Transverse colon (tissue), 3 donors: ENCODE results near the gene TAS2R10.

Experiments used
- CTCF ChIP-seq, 5 experiments: fragments of 200-600 bp in 3 of 5; fragments of 450-650 bp in 2 of 5; sonication (generic) in 3 of 5; IDR thresholded peaks; 1 replicate in 2 of 5; 2 replicates in 3 of 5; pipeline ENCODE4 v1.5.1; 2016 to 2017; ENCODE audit warnings: antibody characterized with exemption in 5 of 5, inconsistent platforms in 3 of 5, mild to moderate bottlenecking in 2 of 5, moderate library complexity in 1 of 5
- POLR2A ChIP-seq: fragments of 450-650 bp; IDR thresholded peaks from one replicate; pipeline ENCODE4 v1.6.1; 2016; ENCODE audit warnings: antibody characterized with exemption, mild to moderate bottlenecking, moderate library complexity

- TF ChIP-seq POLR2A (no peak), CTCF (IDR thresholded peaks at IDR 0.05) (no peak)
Observed at GRCh38 chr12:10826258-10826657, at the start of gene TAS2R10.
